ENCODE data around the gene PIGO. TPM values are rescaled to one million over a fixed set of nuclear protein-coding genes. Genes with fewer than 3 reads are reported as not detected.
A peak's percentile ranks its signal among the peaks of the same experiment; 100 is the strongest.

Gene PIGO
- total and polyA plus RNA-seq, 9 of the 15 experiments (the other 6 are each of a cell fraction or from before 2014, with no cell fraction given): 5.4 to 13.7 (median 9.7) TPM

GRCh38 chr9:35054871-35055644 lies 41.3 kb downstream of the PIGO start (continued):
- TF ChIP-seq ZNF395 (CRISPR knock-in tag; IDR thresholded peaks at IDR 0.05): no peak
- no peak for TF ChIP-seq ZNF408 (CRISPR knock-in tag; IDR thresholded peaks at IDR 0.05; ENCODE audit: low read depth)
- no peak for TF ChIP-seq BRCA1 (IDR thresholded peaks at IDR 0.05)
- no peak for TF ChIP-seq BRCA1 (CRISPR knock-in tag; IDR thresholded peaks at IDR 0.05)

- no peaks in the 10 kb centered on the region for H3K27me3 ChIP-seq (ENCODE audit: control insufficient read depth in 2 of 2, insufficient read depth in 2 of 2, low read length in 2 of 2)
- H3K4me1 ChIP-seq (replicated peaks in 1 of 2; ENCODE audit: control insufficient read depth in 2 of 2, insufficient read depth in 2 of 2, low read length in 2 of 2): peaks cover 0 to 2% of the 10 kb centered on the region in 2 experiments; a peak in 2 of 5 replicates
- POLR2A ChIA-PET: interaction anchor here (0.8 to 3.8 kb wide), 3 partner anchors 8 to 13 kb away, joined by 3 to 12 read pairs (median 4); no protein-coding TSS in a partner anchor
- peak; percentile 29 for FAIRE-seq
- no peaks in the 10 kb centered on the region for H3K9me3 ChIP-seq (replicated peaks; ENCODE audit: control insufficient read depth, insufficient read depth, low read depth, low read length)
- no peak for DNase-seq (ENCODE audit: extremely low read depth in 1 of 4, low spot score in 3 of 4)
- intact Hi-C loops (cut with micrococcal nuclease) (loop anchor here (5.0 kb wide), 2 partner anchors 57 to 157 kb away; a partner anchor contains a TSS), in situ Hi-C loops (cut with MboI) (no loop called here)
- no peak overlapping the region for H3K4me2 ChIP-seq (ENCODE audit: insufficient read depth, low read length)
- CTCF ChIA-PET (ENCODE audit: low intra/inter-chr PET ratio): no interaction called here
- WGBS (ENCODE audit: insufficient coverage, low coverage, missing lambda C conversion rate): 69% methylated on average over 5 of the region's 5 CpGs
- H3K4me3 ChIP-seq: no peak overlapping the region
- no peak overlapping the region for H3K9ac ChIP-seq (ENCODE audit: insufficient read depth in 1 of 2, low read depth in 2 of 2, low read length in 2 of 2)
- no peak; the same call in 2 of the 3 replicates for ATAC-seq
- H3K27ac ChIP-seq (ENCODE audit: extremely low read depth, low read depth, low read length): no peak overlapping the region
- H3K36me3 ChIP-seq (ENCODE audit: control insufficient read depth, insufficient read depth, low read length): peaks cover 43% of the 10 kb centered on the region
- no peaks in the 10 kb centered on the region for H3K79me2 ChIP-seq (ENCODE audit: control insufficient read depth, insufficient read depth, low read length)
- H3K9me1 ChIP-seq (ENCODE audit: control insufficient read depth, insufficient read depth, low read length): no peaks in the 10 kb centered on the region
- no TSS peak for BruUV-seq (replicated peaks)
- no peaks in the 10 kb centered on the region for H4K20me1 ChIP-seq (replicated peaks; ENCODE audit: control insufficient read depth, insufficient read depth, low read length)
- no peak overlapping the region for H2AFZ ChIP-seq (ENCODE audit: low read depth, low read length)
- peak; percentile 60; the same call in 1 of the 2 replicates for TF ChIP-seq HMBOX1 (IDR thresholded peaks at IDR 0.05)
- TF ChIP-seq MYBL2 (IDR thresholded peaks at IDR 0.05; ENCODE audit: low read depth): no peak
- no peak for TF ChIP-seq MYBL2 (CRISPR knock-in tag; IDR thresholded peaks at IDR 0.05; ENCODE audit: borderline replicate concordance)
- TF ChIP-seq POLR2A (conservative IDR thresholded peaks at IDR 0.05): 0 out of 2 replicates have a peak, but pooled peaks have one; percentile 7
- no peak for TF ChIP-seq ZBTB26 (CRISPR knock-in tag; IDR thresholded peaks at IDR 0.05)
- TF ChIP-seq CEBPG (CRISPR knock-in tag; IDR thresholded peaks at IDR 0.05): no peak
- peak in 1 of 2 experiments; percentile 36; a peak in 1 of 4 replicates for TF ChIP-seq CEBPG (tag; conservative IDR thresholded peaks at IDR 0.05 in 1 of 2, IDR thresholded peaks at IDR 0.05 in 1 of 2)
- no peak for TF ChIP-seq RBM15 (IDR thresholded peaks at IDR 0.05; ENCODE audit: insufficient read depth, low read length)
- no peak for TF ChIP-seq PHB2 (IDR thresholded peaks at IDR 0.05; ENCODE audit: low read depth)
- TF ChIP-seq POLR2AphosphoS2 (IDR thresholded peaks at IDR 0.05; ENCODE audit: low read length): peak; percentile 67; the same call in 1 of the 2 replicates
- no peak for TF ChIP-seq BCL6 (CRISPR knock-in tag; IDR thresholded peaks at IDR 0.05)
- no peak for TF ChIP-seq BRF1 (IDR thresholded peaks at IDR 0.05; ENCODE audit: borderline replicate concordance, extremely low read depth, insufficient read length)
Measured at GRCh38 chr9:35054185-35054835, 42.1 kb downstream of the PIGO start.

Measured in K562 (cell line).